Mucosa of rectum (tissue), 2 donors: Measurements from ENCODE around the gene TOMM40.

Source experiments
- H3K27ac ChIP-seq, 2 donors: one replicate each; pipeline ENCODE4 v1.7.0; 2013; ENCODE audit warnings: inconsistent platforms in 2 of 2, low read depth in 2 of 2, low read length in 2 of 2
- H3K27me3 ChIP-seq, 2 donors: one replicate each; pipeline ENCODE4 v1.7.0; 2013; ENCODE audit warnings: low read length in 2 of 2; ENCODE audit not compliant: control insufficient read depth in 2 of 2, insufficient read depth in 2 of 2
- H3K36me3 ChIP-seq, 2 donors: one replicate each; pipeline ENCODE4 v1.7.0; 2013; ENCODE audit warnings: low read length in 2 of 2; ENCODE audit not compliant: control insufficient read depth in 2 of 2, insufficient read depth in 2 of 2
- H3K4me1 ChIP-seq, 2 donors: one replicate each; pipeline ENCODE4 v1.7.0; 2013; ENCODE audit warnings: low read length in 2 of 2, mild to moderate bottlenecking in 1 of 2; ENCODE audit not compliant: control insufficient read depth in 2 of 2, insufficient read depth in 2 of 2
- H3K4me3 ChIP-seq, 2 donors: one replicate each; pipeline ENCODE4 v1.7.0; 2013; ENCODE audit warnings: low read length in 2 of 2
- H3K9ac ChIP-seq, 2 donors: one replicate each; pipeline ENCODE4 v1.7.0; 2013; ENCODE audit warnings: low read length in 2 of 2, low read depth in 1 of 2, mild to moderate bottlenecking in 1 of 2
- H3K9me3 ChIP-seq, 2 donors: one replicate each; pipeline ENCODE4 v1.7.0; 2013; ENCODE audit warnings: low read length in 2 of 2; ENCODE audit not compliant: control insufficient read depth in 2 of 2
- donor health status: healthy.
- donor health status: Normal muscosa, but diverticular disease.

Gene TOMM40

GRCh38 chr19:44951179-44952159 is 60.4 kb downstream of the TOMM40 start:
- H3K27ac ChIP-seq: no peak overlapping the region
- H3K4me1 ChIP-seq: peaks cover 15 to 19% of the 10 kb centered on the region in 2 donors
- no peaks in the 10 kb centered on the region for H3K27me3 ChIP-seq
- no peaks in the 10 kb centered on the region for H3K9me3 ChIP-seq
- no peak overlapping the region for H3K4me3 ChIP-seq
- no peaks in the 10 kb centered on the region for H3K36me3 ChIP-seq
- no peak overlapping the region for H3K9ac ChIP-seq
